H1 (cell line): Measurements from ENCODE around the gene KLHL17. TPM values are rescaled to one million over a fixed set of nuclear protein-coding genes. Genes with fewer than 3 reads are reported as not detected.

Experiments used
- CTCF ChIA-PET: fragments of 300-600 bp; sonication (Branson Sonifier 250); formaldehyde crosslinking; loops from one replicate; lab custom pipeline; 2021; ENCODE audit not compliant: partially characterized antibody; lab: Charles Lee
- POLR2A ChIA-PET: fragments of 300-600 bp; sonication (Branson Sonifier 250); formaldehyde crosslinking; loops from one replicate; lab custom pipeline; 2021; ENCODE audit warnings: inconsistent platforms; ENCODE audit not compliant: partially characterized antibody; lab: Charles Lee
- DNase-seq, 2 experiments: peaks; one replicate each; pipeline versions ENCODE4 v3.0.0 to v3.0.0-alpha.2; 2010 to 2022; ENCODE audit warnings: low spot score in 2 of 2, low read depth in 1 of 2, mixed read lengths in 1 of 2
- FAIRE-seq: peaks from 2 replicates; lab custom pipeline; 2011; peaks lifted over from hg19 to GRCh38; lab: Jason Lieb, UNC
- H2AFZ ChIP-seq: 2 replicates; pipeline ENCODE4 v1.8.1; 2012; ENCODE audit warnings: low read length, inconsistent platforms
- H2AK5ac ChIP-seq: 2 replicates; pipeline ENCODE4 v1.6.1; 2013; ENCODE audit warnings: low read depth, low read length
- H2BK120ac ChIP-seq: replicated peaks from 2 replicates; pipeline ENCODE3; 2013; ENCODE audit warnings: low read depth, low read length, inconsistent platforms
- H2BK12ac ChIP-seq: 2 replicates; pipeline ENCODE4 v1.6.1; 2013; ENCODE audit warnings: low read depth, low read length
- H2BK15ac ChIP-seq: 2 replicates; pipeline ENCODE4 v1.6.1; 2013; ENCODE audit warnings: low read length
- H2BK20ac ChIP-seq: 2 replicates; pipeline ENCODE4 v1.6.1; 2013; ENCODE audit warnings: low read length
- H2BK5ac ChIP-seq: 2 replicates; pipeline ENCODE4 v1.6.1; 2013; ENCODE audit warnings: low read depth, low read length
- H3K14ac ChIP-seq: 2 replicates; pipeline ENCODE4 v1.6.1; 2013; ENCODE audit warnings: inconsistent platforms; ENCODE audit not compliant: insufficient read length
- H3K18ac ChIP-seq: 2 replicates; pipeline ENCODE4 v1.6.1; 2013; ENCODE audit warnings: low read length; ENCODE audit errors: extremely low read depth
- H3K23ac ChIP-seq: 2 replicates; pipeline ENCODE4 v1.6.1; 2013; ENCODE audit warnings: inconsistent platforms; ENCODE audit not compliant: insufficient read length
- H3K23me2 ChIP-seq: 2 replicates; pipeline ENCODE4 v1.6.1; 2013; ENCODE audit warnings: low read depth, low read length
- H3K27ac ChIP-seq: 2 replicates; pipeline ENCODE4 v1.6.1; 2011; ENCODE audit warnings: low read depth, low read length, inconsistent platforms
- H3K27me3 ChIP-seq, 4 experiments: replicated peaks in 1 of 4; 1 replicate in 1 of 4; 2 replicates in 3 of 4; pipeline versions ENCODE4 v1.6.1 to v1.8.1; 2011 to 2013; ENCODE audit warnings: low read length in 3 of 4, mild to moderate bottlenecking in 3 of 4, inconsistent platforms in 2 of 4, mixed read lengths in 2 of 4, moderate library complexity in 1 of 4; ENCODE audit not compliant: control insufficient read depth in 3 of 4, insufficient read depth in 3 of 4; ENCODE audit errors: extremely low read depth in 1 of 4
- H3K36me3 ChIP-seq, 4 experiments: 2 replicates each; pipeline versions ENCODE4 v1.6.1 to v1.8.1; 2011 to 2013; ENCODE audit warnings: mild to moderate bottlenecking in 4 of 4, low read length in 3 of 4, moderate library complexity in 2 of 4, control low read depth in 1 of 4, inconsistent platforms in 1 of 4; ENCODE audit not compliant: insufficient read depth in 4 of 4, control insufficient read depth in 2 of 4
- H3K4ac ChIP-seq: replicated peaks from 2 replicates; pipeline ENCODE3; 2013; ENCODE audit warnings: low read length, low read depth, mixed read lengths, inconsistent platforms; ENCODE audit not compliant: insufficient read length
- H3K4me1 ChIP-seq, 4 experiments: replicated peaks in 1 of 4; 1 replicate in 1 of 4; 2 replicates in 3 of 4; pipeline versions ENCODE4 v1.6.1 to v1.8.1; 2011 to 2013; ENCODE audit warnings: low read length in 3 of 4, inconsistent platforms in 2 of 4, mixed read lengths in 1 of 4; ENCODE audit not compliant: insufficient read depth in 4 of 4, control insufficient read depth in 3 of 4
- H3K4me2 ChIP-seq, 2 experiments: 2 replicates each; pipeline versions ENCODE4 v1.6.1 to v1.8.1; 2011 to 2013; ENCODE audit warnings: low read depth in 2 of 2, low read length in 2 of 2, control low read depth in 1 of 2, inconsistent platforms in 1 of 2, mild to moderate bottlenecking in 1 of 2; ENCODE audit not compliant: insufficient read depth in 1 of 2
- H3K4me3 ChIP-seq, 4 experiments: fragments of 200-600, 300-600 bp in 1 of 4; sonication (generic), shearing (Covaris generic), sonication (Bioruptor Twin) in 1 of 4; 2 replicates each; pipeline versions ENCODE4 v1.5.1 to v1.8.1; 2011 to 2016; ENCODE audit warnings: low read length in 4 of 4, low read depth in 3 of 4, control low read depth in 2 of 4, inconsistent platforms in 2 of 4, mild to moderate bottlenecking in 2 of 4, mixed read lengths in 1 of 4, moderate library complexity in 1 of 4; ENCODE audit not compliant: insufficient read depth in 2 of 4; ENCODE audit errors: extremely low read depth in 1 of 4
- H3K56ac ChIP-seq: replicated peaks from 2 replicates; pipeline ENCODE3; 2013; ENCODE audit warnings: low read depth, mild to moderate bottlenecking, mixed read lengths, low read length, inconsistent platforms; ENCODE audit not compliant: insufficient read length
- H3K79me1 ChIP-seq: 2 replicates; pipeline ENCODE4 v1.6.1; 2013; ENCODE audit warnings: low read depth, low read length, control low read depth
- H3K79me2 ChIP-seq, 2 experiments: 2 replicates each; pipeline versions ENCODE4 v1.6.1 to v1.8.1; 2012 to 2013; ENCODE audit warnings: low read length in 2 of 2, mild to moderate bottlenecking in 2 of 2, inconsistent platforms in 1 of 2; ENCODE audit not compliant: insufficient read depth in 2 of 2, control insufficient read depth in 1 of 2
- H3K9ac ChIP-seq, 4 experiments: replicated peaks in 1 of 4; 1 replicate in 1 of 4; 2 replicates in 3 of 4; pipeline versions ENCODE4 v1.6.1 to v1.8.1; 2011 to 2013; ENCODE audit warnings: low read depth in 3 of 4, low read length in 3 of 4, control low read depth in 2 of 4, mild to moderate bottlenecking in 2 of 4, moderate library complexity in 2 of 4, inconsistent platforms in 1 of 4; ENCODE audit errors: extremely low read depth in 1 of 4
- H3K9me3 ChIP-seq, 2 experiments: 2 replicates each; pipeline versions ENCODE4 v1.6.1 to v1.8.1; 2012 to 2013; ENCODE audit warnings: mild to moderate bottlenecking in 2 of 2, moderate library complexity in 2 of 2, control low read depth in 1 of 2, inconsistent platforms in 1 of 2, low read depth in 1 of 2, low read length in 1 of 2, mixed read lengths in 1 of 2; ENCODE audit not compliant: insufficient read depth in 2 of 2
- H4K20me1 ChIP-seq, 2 experiments: replicated peaks in 1 of 2; 2 replicates each; pipeline versions ENCODE3 to v1.8.1; 2011 to 2013; ENCODE audit warnings: inconsistent platforms in 2 of 2, low read length in 2 of 2, mild to moderate bottlenecking in 1 of 2; ENCODE audit not compliant: insufficient read depth in 2 of 2, control insufficient read depth in 1 of 2
- H4K5ac ChIP-seq: 2 replicates; pipeline ENCODE4 v1.6.1; 2013; ENCODE audit warnings: low read length, low read depth, mixed read lengths, inconsistent platforms; ENCODE audit not compliant: insufficient read length
- H4K8ac ChIP-seq: 2 replicates; pipeline ENCODE4 v1.8.0; 2013; ENCODE audit warnings: mild to moderate bottlenecking, moderate library complexity, low read length, inconsistent platforms; ENCODE audit not compliant: insufficient read depth; ENCODE audit errors: extremely low read depth
- H4K91ac ChIP-seq: replicated peaks from 2 replicates; pipeline ENCODE3; 2013; ENCODE audit warnings: low read length, mixed read lengths, inconsistent platforms; ENCODE audit not compliant: insufficient read length
- CREB1 ChIP-seq: IDR thresholded peaks from 2 replicates; pipeline ENCODE4 v1.6.1; 2012; ENCODE audit warnings: inconsistent platforms
- E2F6 ChIP-seq: IDR thresholded peaks from 2 replicates; pipeline ENCODE4 v1.6.1; 2012; ENCODE audit warnings: inconsistent platforms
- EGR1 ChIP-seq: IDR thresholded peaks from 2 replicates; pipeline ENCODE4 v1.6.1; 2011; ENCODE audit warnings: low read depth, low read length, borderline replicate concordance
- EZH2 ChIP-seq: fragments of 200-600 bp; sonication (generic); IDR thresholded peaks from 2 replicates; pipeline ENCODE4 v1.7.1; 2012; ENCODE audit warnings: low read depth, mild to moderate bottlenecking, moderate library complexity, low read length, inconsistent platforms; ENCODE audit not compliant: severe bottlenecking
- GABPA ChIP-seq: IDR thresholded peaks from 2 replicates; pipeline ENCODE4 v1.6.1; 2011; ENCODE audit warnings: mild to moderate bottlenecking, low read length, moderate library complexity, borderline replicate concordance; ENCODE audit not compliant: insufficient read depth
- POLR2AphosphoS5 ChIP-seq: IDR thresholded peaks from 2 replicates; pipeline ENCODE4 v1.6.1; 2011; ENCODE audit warnings: low read depth, low read length
- POU5F1 ChIP-seq: IDR thresholded peaks from 2 replicates; pipeline ENCODE4 v1.6.1; 2011; ENCODE audit warnings: low read depth, mild to moderate bottlenecking, low read length, moderate library complexity
- RAD21 ChIP-seq, 2 experiments: IDR thresholded peaks in 1 of 2; conservative IDR thresholded peaks in 1 of 2; 2 replicates each; pipeline ENCODE4 v1.6.1; 2011; ENCODE audit warnings: low read depth in 2 of 2, low read length in 2 of 2, improper control_type of control experiment in 1 of 2, inconsistent platforms in 1 of 2, mild to moderate bottlenecking in 1 of 2, moderate library complexity in 1 of 2
- RXRA ChIP-seq: IDR thresholded peaks from 2 replicates; pipeline ENCODE4 v1.6.1; 2011; ENCODE audit warnings: low read depth, mild to moderate bottlenecking, low read length, moderate library complexity; ENCODE audit not compliant: insufficient read depth
- SAP30 ChIP-seq: fragments of 300-600 bp; sonication (generic); IDR thresholded peaks from 2 replicates; pipeline ENCODE4 v1.7.1; 2012; ENCODE audit warnings: low read length, moderate library complexity, mild to moderate bottlenecking, inconsistent platforms; ENCODE audit not compliant: insufficient read depth, insufficient replicate concordance
- TAF7 ChIP-seq: optimal IDR thresholded peaks from 2 replicates; pipeline ENCODE3; 2011; ENCODE audit warnings: low read depth, mild to moderate bottlenecking, inconsistent platforms, low read length, moderate library complexity, borderline replicate concordance
- WGBS, 2 experiments: shearing (Covaris generic) in 1 of 2; methylation state at CpG; one replicate each; pipeline versions ENCODE4 v1.1.6 to v1.1.7; 2013 to 2015; ENCODE audit warnings: low lambda C conversion rate in 2 of 2, mixed read lengths in 2 of 2, inconsistent platforms in 1 of 2, low coverage in 1 of 2, missing lambda C conversion rate in 1 of 2; ENCODE audit not compliant: insufficient replicate concordance in 2 of 2, insufficient coverage in 1 of 2, insufficient read length in 1 of 2; ENCODE audit errors: extremely low coverage in 1 of 2, missing lambda C conversion rate in 1 of 2; 5-methylcytosine and 5-hydroxymethylcytosine counted together
- polyA plus RNA-seq, 7 experiments: library from polyadenylated mRNA; depleted of rRNA in 3 of 7; stranded (reverse) in 5 of 7; unstranded in 2 of 7; fragments of >200 nt in 5 of 7; fragments of 200-250 nt in 2 of 7; gene quantifications; 1 replicate in 5 of 7; 2 replicates in 1 of 7; 4 replicates in 1 of 7; pipeline versions ENCODE4 v1.2.1 to v1.2.3, GENCODE V29; 2011 to 2013; ENCODE audit warnings: missing spikeins in 2 of 7, mixed read lengths in 2 of 7
- total RNA-seq: library from RNA; stranded (reverse); fragmentation: NEBNext Ultra II Directional; extraction: Animal tissue kit (Norgen Biotek cat#: 25700); gene quantifications from 2 replicates; pipeline ENCODE4 v1.2.1, GENCODE V29; 2021

Gene KLHL17
- total and polyA plus RNA-seq, 2 of the 8 experiments (the other 6 are each of a cell fraction or from before 2014, with no cell fraction given), result 32.6 to 36.1 TPM

GRCh38 chr1:961132-961669 is 817 bp downstream of the KLHL17 start:
- Histone ChIP-seq H2BK15ac (0 out of 2 replicates have a peak overlapping the region, but pooled peaks have one; percentile 72), H3K14ac (no peak overlapping the region), H2BK20ac (no peak overlapping the region), H3K36me3 (peaks cover 2 to 23% (median 14%) of the 10 kb centered on the region in 4 experiments; a peak in 7 of 8 replicates), H2BK5ac (no peak overlapping the region; the same call in 1 of the 2 replicates), H3K9ac (no peak overlapping the region), H3K4ac (no peak overlapping the region), H2BK120ac (no peak overlapping the region), H2AK5ac (peak overlapping the region; percentile 90; the same call in 1 of the 2 replicates), H3K27me3 (peaks cover 4 to 28% (median 20%) of the 10 kb centered on the region in 4 experiments), H4K20me1 (peaks cover 13 to 31% of the 10 kb centered on the region in 2 experiments), H3K18ac (peak overlapping the region; percentile 48; the same call in 1 of the 2 replicates), H3K27ac (no peak overlapping the region), H3K79me1 (peaks cover 14% of the 10 kb centered on the region), H3K9me3 (no peaks in the 10 kb centered on the region; a peak in 1 of 4 replicates), H4K5ac (no peak overlapping the region), H2BK12ac (no peak overlapping the region), H4K91ac (no peak overlapping the region), H3K23me2 (peaks cover 10% of the 10 kb centered on the region), H3K4me3 (peak overlapping the region; percentile 49 to 100 (median 58)), H3K56ac (no peak overlapping the region), H2AFZ (no peak overlapping the region), H3K79me2 (peaks cover 0 to 14% of the 10 kb centered on the region in 2 experiments; a peak in 3 of 4 replicates), H3K4me2 (peak overlapping the region; percentile 60 to 70), H3K4me1 (peaks cover 0 to 12% (median 3%) of the 10 kb centered on the region in 4 experiments; a peak in 5 of 7 replicates), H4K8ac (peak overlapping the region; percentile 79), H3K23ac (no peak overlapping the region)
- FAIRE-seq (no peak), DNase-seq (no peak)
- ChIA-PET CTCF (interaction anchor here (0.7 to 2.1 kb wide), 6 partner anchors 13 to 80 kb away, joined by 3 to 8 read pairs (median 3); no protein-coding TSS in a partner anchor), POLR2A (interaction anchor here (0.5 to 1.2 kb wide), 4 partner anchors 9 to 133 kb away, joined by 4 to 5 read pairs (median 4); no protein-coding TSS in a partner anchor)
- 42% methylated on average over 44 of the region's 56 CpGs; no CpG with 5 or more reads in 1 of the 2 experiments for WGBS, 2 experiments
- no peak for TF ChIP-seq CREB1
- no peak for TF ChIP-seq EZH2
- TF ChIP-seq SAP30, result no peak
- no peak for TF ChIP-seq POLR2AphosphoS5
- peak; percentile 95 for TF ChIP-seq E2F6
- TF ChIP-seq TAF7, result no peak
- TF ChIP-seq EGR1, result peak; percentile 82; the same call in 1 of the 2 replicates
- no peak for TF ChIP-seq RAD21 (IDR thresholded peaks at IDR 0.05 in 1 of 2, conservative IDR thresholded peaks at IDR 0.05 in 1 of 2; ENCODE audit: low read depth in 2 of 2, low read length in 2 of 2)
- TF ChIP-seq POU5F1, result no peak
- TF ChIP-seq RXRA, result no peak
- no peak for TF ChIP-seq GABPA
